Pancreas (tissue), 10 donors: ENCODE results near the gene MCC. TPM values are rescaled to one million over a fixed set of nuclear protein-coding genes. Genes with fewer than 3 reads are reported as not detected.

Experiments
- ATAC-seq, 4 donors: fragments of 200-7000 bp; cut with Tn5 transposase; one replicate each; pipeline versions ENCODE4 v1.8.0 to v1.9.1; 2020; ENCODE audit warnings: mild to moderate bottlenecking in 4 of 4, moderate library complexity in 4 of 4
- DNase-seq, 6 donors: peaks; one replicate each; pipeline ENCODE4 v3.0.0-alpha.2; 2020
- FAIRE-seq: peaks from 2 replicates; lab custom pipeline; 2012; peaks lifted over from hg19 to GRCh38; lab: Jason Lieb, UNC
- H3K27ac ChIP-seq, 4 donors: fragments of 200-600 bp; sonication (generic); 1 replicate in 3 of 4; 2 replicates in 1 of 4; pipeline versions ENCODE4 v1.5.0 to v1.8.0; 2020
- H3K27me3 ChIP-seq, 4 donors: fragments of 200-600 bp; one replicate each; pipeline ENCODE4 v1.8.0; 2021
- H3K36me3 ChIP-seq, 3 donors: fragments of 200-600 bp; sonication (generic) in 1 of 3; one replicate each; pipeline versions ENCODE4 v1.5.0 to v1.8.0; 2020 to 2021
- H3K4me1 ChIP-seq, 3 donors: fragments of 200-600 bp; one replicate each; pipeline ENCODE4 v1.8.0; 2021
- H3K4me3 ChIP-seq, 4 donors: fragments of 200-600 bp; sonication (generic) in 2 of 4; one replicate each; pipeline versions ENCODE4 v1.5.0 to v1.8.0; 2020 to 2021
- H3K9me3 ChIP-seq, 4 donors: fragments of 200-600 bp; one replicate each; pipeline ENCODE4 v1.8.0; 2021
- WGBS, 2 donors: extraction: QIAGEN DNeasy Blood & Tissue Kit; methylation state at CpG; one replicate each; pipeline ENCODE4 v1.1.7; 2013; 5-methylcytosine and 5-hydroxymethylcytosine counted together
- intact Hi-C, 3 donors: fragments of 100-400 bp; cut with DNase I; formaldehyde crosslinking; loops; one replicate each; pipeline versions ENCODE4 v1.11.1 to v1.14.2; 2022
- polyA plus RNA-seq, 2 donors: library from polyadenylated mRNA; stranded (reverse); fragments of 200-250 nt; gene quantifications; one replicate each; pipeline ENCODE4 v1.2.3, GENCODE V29; 2013
- total RNA-seq, 6 donors: library from RNA; stranded (reverse); fragmentation: NEBNext Ultra II Directional in 4 of 6; extraction: Animal tissue kit (Norgen Biotek cat#: 25700) in 4 of 6; gene quantifications; one replicate each; pipeline versions ENCODE4 v1.2.1 to v1.2.4, GENCODE V29; 2021 to 2023
- TF ChIP-seq, protein P1 (sequence below), 4 donors: fragments of 200-600 bp; sonication (generic) in 3 of 4; IDR thresholded peaks; one replicate each; pipeline versions ENCODE4 v1.5.0 to v1.8.0; 2021; ENCODE audit warnings: antibody characterized with exemption in 4 of 4
- donor health status: healthy with polysubstance abuse.
- donor health status: DM: no; HTN: no; CAD: no; lungs with moderate emphysema.
- donor health status: DM: no; HTN: no; CAD: no.
- donor health status: control.
- donor health status: control.
- donor health status: Bipolar disorder and iron deficiency.
- donor health status: DM: yes; HTN: yes; CAD: no.
- donor health status: DM: no; HTN: no; CAD: no.
- donor health status: DM: no; HTN: no; CAD: no.
- donor health status: DM: yes; HTN: yes; CAD: no.

MCC gene
- total and polyA plus RNA-seq, 8 donors, result 1.3 to 8.3 (median 4.0) TPM

DNA sequence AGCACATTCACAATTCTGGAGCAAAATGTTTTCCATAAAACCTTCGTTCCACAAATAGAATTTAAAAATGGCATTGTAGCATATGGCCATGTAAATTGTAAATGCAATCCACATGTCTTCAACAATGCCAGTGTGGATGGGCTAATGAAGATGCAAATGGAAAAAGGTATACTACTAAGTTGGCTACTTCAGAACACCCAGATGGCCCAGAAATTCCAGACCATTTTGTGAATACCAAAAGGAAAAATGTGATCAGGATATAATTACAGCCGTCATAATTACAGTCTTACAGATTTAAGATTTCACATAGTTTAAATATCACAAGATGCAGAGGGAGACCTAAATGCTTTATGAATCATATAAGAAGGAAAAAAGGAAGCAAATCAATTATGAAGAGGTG lies 170.6 kb downstream of the MCC start:
- WGBS, 2 donors, result 94 to 99% methylated on average over 2 of the region's 2 CpGs
- no peak for DNase-seq
- no peak for ATAC-seq
- no peak overlapping the region for H3K4me3 ChIP-seq
- H3K4me1 ChIP-seq, result peaks cover 5 to 8% (median 7%) of the 10 kb centered on the region in 3 donors
- H3K27me3 ChIP-seq, result no peaks in the 10 kb centered on the region
- no peak for FAIRE-seq
- no peaks in the 10 kb centered on the region for H3K36me3 ChIP-seq
- no peak overlapping the region for H3K27ac ChIP-seq
- H3K9me3 ChIP-seq, result no peaks in the 10 kb centered on the region
- intact Hi-C loops, result no loop called here
- TF ChIP-seq, protein P1, sequence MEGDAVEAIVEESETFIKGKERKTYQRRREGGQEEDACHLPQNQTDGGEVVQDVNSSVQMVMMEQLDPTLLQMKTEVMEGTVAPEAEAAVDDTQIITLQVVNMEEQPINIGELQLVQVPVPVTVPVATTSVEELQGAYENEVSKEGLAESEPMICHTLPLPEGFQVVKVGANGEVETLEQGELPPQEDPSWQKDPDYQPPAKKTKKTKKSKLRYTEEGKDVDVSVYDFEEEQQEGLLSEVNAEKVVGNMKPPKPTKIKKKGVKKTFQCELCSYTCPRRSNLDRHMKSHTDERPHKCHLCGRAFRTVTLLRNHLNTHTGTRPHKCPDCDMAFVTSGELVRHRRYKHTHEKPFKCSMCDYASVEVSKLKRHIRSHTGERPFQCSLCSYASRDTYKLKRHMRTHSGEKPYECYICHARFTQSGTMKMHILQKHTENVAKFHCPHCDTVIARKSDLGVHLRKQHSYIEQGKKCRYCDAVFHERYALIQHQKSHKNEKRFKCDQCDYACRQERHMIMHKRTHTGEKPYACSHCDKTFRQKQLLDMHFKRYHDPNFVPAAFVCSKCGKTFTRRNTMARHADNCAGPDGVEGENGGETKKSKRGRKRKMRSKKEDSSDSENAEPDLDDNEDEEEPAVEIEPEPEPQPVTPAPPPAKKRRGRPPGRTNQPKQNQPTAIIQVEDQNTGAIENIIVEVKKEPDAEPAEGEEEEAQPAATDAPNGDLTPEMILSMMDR (IDR thresholded peaks at IDR 0.05), result no peak

DNA sequence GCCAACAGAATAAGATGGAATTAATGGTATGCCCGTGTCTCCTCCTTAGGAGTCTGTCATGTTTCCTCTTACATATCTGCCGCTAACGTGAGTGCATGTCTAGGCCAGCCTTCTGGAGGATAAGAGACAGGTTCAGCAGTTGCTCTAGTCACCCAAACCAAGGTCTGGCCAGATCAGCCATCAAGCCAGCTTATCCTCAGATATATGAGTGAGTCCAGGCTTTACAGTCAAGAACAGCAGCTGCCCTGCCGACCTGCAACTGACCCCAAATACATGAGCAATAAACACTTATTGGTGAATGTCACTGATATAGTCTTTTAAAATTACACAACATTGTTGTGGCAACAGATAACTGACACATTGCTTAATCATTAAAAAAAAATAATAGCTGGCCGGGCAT lies 177.0 kb downstream of the MCC start:
- 70 to 83% methylated on average over 5 of the region's 5 CpGs for WGBS, 2 donors
- Histone ChIP-seq H3K27me3 (no peaks in the 10 kb centered on the region), H3K4me1 (no peaks in the 10 kb centered on the region), H3K27ac (no peak overlapping the region), H3K36me3 (no peaks in the 10 kb centered on the region), H3K4me3 (no peak overlapping the region), H3K9me3 (no peaks in the 10 kb centered on the region)
- no peak for DNase-seq
- no peak for ATAC-seq
- no peak for FAIRE-seq
- TF ChIP-seq, protein P1 (IDR thresholded peaks at IDR 0.05), result no peak
- intact Hi-C loops, result no loop called here

DNA sequence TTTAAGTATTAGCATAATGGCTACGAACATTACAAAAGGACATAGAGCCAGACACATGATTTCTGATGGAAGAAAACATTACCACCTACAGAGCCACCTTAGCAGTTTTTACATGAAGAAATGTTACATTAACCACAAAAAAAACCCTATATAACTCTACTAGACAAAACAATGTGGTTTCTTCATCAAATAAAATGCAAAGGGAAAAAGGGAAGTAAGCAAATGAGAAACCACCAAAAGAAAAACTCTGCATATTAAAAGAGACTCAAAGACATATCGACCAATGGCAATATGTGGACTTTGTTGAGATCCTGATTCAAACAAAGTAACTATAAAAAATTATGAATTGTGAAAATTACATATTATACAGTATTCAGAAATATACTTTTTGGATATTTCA lies 186.1 kb downstream of the MCC start:
- DNase-seq (no peak), ATAC-seq (no peak), FAIRE-seq (no peak)
- H3K27ac ChIP-seq, result no peak overlapping the region
- H3K9me3 ChIP-seq, result no peaks in the 10 kb centered on the region
- no peaks in the 10 kb centered on the region for H3K36me3 ChIP-seq
- TF ChIP-seq, protein P1 (IDR thresholded peaks at IDR 0.05), result no peak
- WGBS, 2 donors, result 72 to 84% methylated on average over 2 of the region's 2 CpGs
- no peaks in the 10 kb centered on the region for H3K4me1 ChIP-seq
- H3K27me3 ChIP-seq, result no peaks in the 10 kb centered on the region
- H3K4me3 ChIP-seq, result no peak overlapping the region
- intact Hi-C loops, result no loop called here

DNA sequence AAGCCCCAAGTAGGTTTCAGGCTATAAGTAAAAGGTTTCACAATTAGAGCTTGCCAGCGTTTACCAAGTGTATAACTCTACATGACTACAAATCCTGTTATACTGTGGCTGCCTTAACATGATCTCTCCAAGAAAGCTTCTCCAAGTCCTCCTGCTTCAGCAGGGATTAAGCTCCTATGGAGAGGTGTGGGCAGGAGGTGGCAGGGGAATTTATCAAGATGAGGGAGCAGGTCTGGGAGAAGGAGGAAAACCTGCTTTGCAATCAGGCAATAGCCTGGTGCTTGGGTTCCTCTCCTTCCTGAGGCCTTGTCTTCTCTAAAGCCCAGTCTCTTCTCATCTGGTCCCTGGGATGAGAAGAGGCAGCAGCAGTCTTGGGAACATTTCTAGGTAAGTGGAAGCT lies 188.7 kb downstream of the MCC start:
- ATAC-seq (no peak), DNase-seq (no peak), FAIRE-seq (no peak)
- 86 to 97% methylated on average over 1 of the region's 1 CpG for WGBS, 2 donors
- intact Hi-C loops, result loop anchor here in 1 of 3 donors (10.0 kb wide), 1 partner anchor 1275 kb away; no protein-coding TSS in a partner anchor
- Histone ChIP-seq H3K27me3 (no peaks in the 10 kb centered on the region), H3K9me3 (no peaks in the 10 kb centered on the region), H3K4me1 (peaks cover 0 to 5% (median 0%) of the 10 kb centered on the region in 3 donors), H3K4me3 (no peak overlapping the region), H3K36me3 (no peaks in the 10 kb centered on the region), H3K27ac (no peak overlapping the region)
- TF ChIP-seq, protein P1 (IDR thresholded peaks at IDR 0.05), result no peak

DNA sequence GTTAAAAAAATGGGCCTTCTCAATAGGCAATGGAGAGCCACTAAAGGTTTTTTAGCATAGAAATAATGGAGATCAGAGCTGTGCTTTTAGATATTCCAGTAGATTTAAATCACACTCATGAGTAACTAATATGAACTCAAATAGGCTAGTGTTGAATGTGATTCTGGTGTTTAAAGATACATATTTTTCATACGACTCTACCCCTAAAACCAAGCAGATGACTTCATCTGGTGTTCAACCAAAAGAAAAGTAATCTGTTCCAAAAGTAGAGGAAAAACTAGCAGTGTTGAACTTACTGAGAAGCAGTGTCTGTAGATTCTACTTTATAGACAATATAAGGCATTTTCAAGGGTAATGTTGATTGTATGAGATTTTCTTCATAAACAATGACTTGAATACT lies 191.6 kb downstream of the MCC start:
- no peaks in the 10 kb centered on the region for H3K36me3 ChIP-seq
- WGBS, 2 donors, result 72 to 78% methylated on average over 1 of the region's 1 CpG
- no peak for DNase-seq

More for the DNA sequence above, 191.6 kb downstream of the MCC start:
- Histone ChIP-seq H3K9me3 (no peaks in the 10 kb centered on the region), H3K27ac (no peak overlapping the region), H3K4me3 (no peak overlapping the region), H3K27me3 (no peaks in the 10 kb centered on the region), H3K4me1 (peaks cover 0 to 5% (median 0%) of the 10 kb centered on the region in 3 donors)
- ATAC-seq (no peak), FAIRE-seq (no peak)
- TF ChIP-seq, protein P1 (IDR thresholded peaks at IDR 0.05), result no peak
- intact Hi-C loops, result loop anchor here in 1 of 3 donors (10.0 kb wide), 1 partner anchor 1272 kb away; no protein-coding TSS in a partner anchor
